DOHH2 (cell line): ENCODE results near the gene TCFL5.

Experiments
- H3F3A ChIP-seq: fragments of 200-600 bp; sonication (generic), shearing (Covaris generic); 2 replicates; pipeline ENCODE4 v1.6.0; 2016; ENCODE audit warnings: antibody characterized with exemption, mild to moderate bottlenecking; ENCODE audit not compliant: control insufficient read depth, insufficient read depth
- H3K27ac ChIP-seq: fragments of 200-600 bp; sonication (generic); 2 replicates; pipeline ENCODE4 v1.5.1; 2014; ENCODE audit warnings: low read depth, mild to moderate bottlenecking, low read length, moderate library complexity
- H3K27me3 ChIP-seq: fragments of 200-600 bp; sonication (generic); 2 replicates; pipeline ENCODE4 v1.6.1; 2014; ENCODE audit warnings: mild to moderate bottlenecking, low read length, mixed read lengths; ENCODE audit not compliant: control insufficient read depth
- H3K36me3 ChIP-seq: fragments of 200-600 bp; sonication (generic); 2 replicates; pipeline ENCODE4 v1.6.1; 2014; ENCODE audit warnings: mild to moderate bottlenecking, low read length, moderate library complexity, mixed read lengths; ENCODE audit not compliant: control insufficient read depth
- H3K4me1 ChIP-seq: fragments of 200-600 bp; sonication (generic); 2 replicates; pipeline ENCODE4 v1.6.1; 2014; ENCODE audit warnings: mild to moderate bottlenecking, low read length, mixed read lengths; ENCODE audit not compliant: control insufficient read depth
- H3K4me2 ChIP-seq: fragments of 200-600 bp; sonication (generic); 2 replicates; pipeline ENCODE4 v1.6.0; 2014; ENCODE audit warnings: mild to moderate bottlenecking, low read length, moderate library complexity
- H3K4me3 ChIP-seq: fragments of 200-600 bp; sonication (generic); 2 replicates; pipeline ENCODE4 v1.5.1; 2014; ENCODE audit warnings: mild to moderate bottlenecking, low read length, mixed read lengths
- H3K79me2 ChIP-seq: fragments of 200-600 bp; sonication (generic); 2 replicates; pipeline ENCODE4 v1.6.1; 2014; ENCODE audit warnings: mild to moderate bottlenecking, low read length, mixed read lengths; ENCODE audit not compliant: control insufficient read depth
- H3K9me2 ChIP-seq: fragments of 200-600 bp; sonication (generic); replicated peaks from 2 replicates; pipeline ENCODE4 v1.6.1; 2014; ENCODE audit warnings: mild to moderate bottlenecking, low read length, mixed read lengths; ENCODE audit not compliant: control insufficient read depth
- H3K9me3 ChIP-seq: fragments of 200-600 bp; sonication (generic); 2 replicates; pipeline ENCODE4 v1.6.1; 2014; ENCODE audit warnings: antibody characterized with exemption, low read length, mixed read lengths; ENCODE audit not compliant: control insufficient read depth, insufficient read depth
- H4K20me1 ChIP-seq: fragments of 200-600 bp; sonication (generic); 2 replicates; pipeline ENCODE4 v1.6.0; 2014; ENCODE audit warnings: low read depth, mild to moderate bottlenecking, antibody characterized with exemption, low read length, moderate library complexity; ENCODE audit not compliant: control insufficient read depth, insufficient read depth
- EZH2phosphoT487 ChIP-seq: fragments of 200-600 bp; sonication (generic); IDR thresholded peaks from 2 replicates; pipeline ENCODE4 v1.6.1; 2017; ENCODE audit warnings: borderline replicate concordance, mild to moderate bottlenecking, antibody characterized with exemption, low read length, moderate library complexity, mixed read lengths
- TF ChIP-seq, protein P1 (sequence below): fragments of 200-600 bp; sonication (generic); IDR thresholded peaks from one replicate; pipeline ENCODE4 v1.5.1; 2014; ENCODE audit warnings: antibody characterized with exemption, mild to moderate bottlenecking, low read depth, low read length; ENCODE audit not compliant: poor library complexity, severe bottlenecking

TCFL5 gene

DNA sequence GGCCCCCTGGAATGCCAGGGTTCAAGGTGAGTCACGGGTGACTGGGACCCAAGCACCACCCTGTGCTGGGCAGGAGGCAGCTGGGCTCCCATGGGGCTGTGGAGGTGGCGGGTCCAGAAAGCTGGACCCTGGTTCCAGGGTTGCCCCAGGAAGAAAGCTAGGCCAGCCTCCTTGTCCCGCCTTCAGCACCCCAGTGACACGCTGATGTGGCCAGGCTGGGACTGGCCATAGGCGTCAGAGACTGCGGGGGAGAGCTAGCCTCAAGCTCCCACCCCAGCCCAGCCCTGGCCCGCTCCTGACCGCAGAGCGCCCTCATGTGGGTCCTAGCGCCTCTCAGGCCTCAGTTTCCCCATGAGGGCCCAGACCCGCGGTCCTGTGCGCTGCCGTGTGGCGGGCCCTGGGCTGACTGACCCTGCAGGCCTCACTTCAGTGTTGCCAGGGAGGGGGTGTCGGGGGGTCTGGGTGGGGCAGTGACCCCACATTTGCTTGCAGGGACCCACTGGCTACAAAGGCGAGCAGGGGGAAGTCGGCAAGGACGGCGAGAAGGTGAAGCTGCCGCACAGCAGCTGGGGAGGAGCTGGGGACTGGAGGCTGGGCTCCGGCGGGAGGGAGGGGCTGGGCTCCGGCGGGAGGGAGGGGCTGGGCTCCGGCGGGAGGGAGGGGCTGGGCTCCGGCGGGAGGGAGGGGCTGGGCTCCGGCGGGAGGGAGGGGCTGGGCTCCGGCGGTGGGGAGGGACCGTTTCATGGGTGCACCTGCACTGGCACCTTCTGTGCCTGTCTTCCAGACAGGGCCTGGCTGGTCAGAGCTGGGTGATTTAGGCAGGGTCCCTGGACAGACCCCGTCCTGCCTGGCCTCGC lies 36.9 kb downstream of the TCFL5 start:
- Histone ChIP-seq H3K4me1 (peaks cover 19% of the 10 kb centered on the region), H3K9me2 (no peaks in the 10 kb centered on the region), H4K20me1 (no peaks in the 10 kb centered on the region), H3K79me2 (no peaks in the 10 kb centered on the region), H3F3A (peaks cover 3% of the 10 kb centered on the region; the same call in 1 of the 2 replicates), H3K4me2 (peak overlapping the region; percentile 70), H3K9me3 (no peaks in the 10 kb centered on the region), H3K27me3 (peaks cover 11% of the 10 kb centered on the region), H3K4me3 (peak overlapping the region; percentile 46), H3K36me3 (no peaks in the 10 kb centered on the region), H3K27ac (no peak overlapping the region)
- TF ChIP-seq, protein P1, sequence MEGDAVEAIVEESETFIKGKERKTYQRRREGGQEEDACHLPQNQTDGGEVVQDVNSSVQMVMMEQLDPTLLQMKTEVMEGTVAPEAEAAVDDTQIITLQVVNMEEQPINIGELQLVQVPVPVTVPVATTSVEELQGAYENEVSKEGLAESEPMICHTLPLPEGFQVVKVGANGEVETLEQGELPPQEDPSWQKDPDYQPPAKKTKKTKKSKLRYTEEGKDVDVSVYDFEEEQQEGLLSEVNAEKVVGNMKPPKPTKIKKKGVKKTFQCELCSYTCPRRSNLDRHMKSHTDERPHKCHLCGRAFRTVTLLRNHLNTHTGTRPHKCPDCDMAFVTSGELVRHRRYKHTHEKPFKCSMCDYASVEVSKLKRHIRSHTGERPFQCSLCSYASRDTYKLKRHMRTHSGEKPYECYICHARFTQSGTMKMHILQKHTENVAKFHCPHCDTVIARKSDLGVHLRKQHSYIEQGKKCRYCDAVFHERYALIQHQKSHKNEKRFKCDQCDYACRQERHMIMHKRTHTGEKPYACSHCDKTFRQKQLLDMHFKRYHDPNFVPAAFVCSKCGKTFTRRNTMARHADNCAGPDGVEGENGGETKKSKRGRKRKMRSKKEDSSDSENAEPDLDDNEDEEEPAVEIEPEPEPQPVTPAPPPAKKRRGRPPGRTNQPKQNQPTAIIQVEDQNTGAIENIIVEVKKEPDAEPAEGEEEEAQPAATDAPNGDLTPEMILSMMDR = no peak
- TF ChIP-seq EZH2phosphoT487 = no peak

DNA sequence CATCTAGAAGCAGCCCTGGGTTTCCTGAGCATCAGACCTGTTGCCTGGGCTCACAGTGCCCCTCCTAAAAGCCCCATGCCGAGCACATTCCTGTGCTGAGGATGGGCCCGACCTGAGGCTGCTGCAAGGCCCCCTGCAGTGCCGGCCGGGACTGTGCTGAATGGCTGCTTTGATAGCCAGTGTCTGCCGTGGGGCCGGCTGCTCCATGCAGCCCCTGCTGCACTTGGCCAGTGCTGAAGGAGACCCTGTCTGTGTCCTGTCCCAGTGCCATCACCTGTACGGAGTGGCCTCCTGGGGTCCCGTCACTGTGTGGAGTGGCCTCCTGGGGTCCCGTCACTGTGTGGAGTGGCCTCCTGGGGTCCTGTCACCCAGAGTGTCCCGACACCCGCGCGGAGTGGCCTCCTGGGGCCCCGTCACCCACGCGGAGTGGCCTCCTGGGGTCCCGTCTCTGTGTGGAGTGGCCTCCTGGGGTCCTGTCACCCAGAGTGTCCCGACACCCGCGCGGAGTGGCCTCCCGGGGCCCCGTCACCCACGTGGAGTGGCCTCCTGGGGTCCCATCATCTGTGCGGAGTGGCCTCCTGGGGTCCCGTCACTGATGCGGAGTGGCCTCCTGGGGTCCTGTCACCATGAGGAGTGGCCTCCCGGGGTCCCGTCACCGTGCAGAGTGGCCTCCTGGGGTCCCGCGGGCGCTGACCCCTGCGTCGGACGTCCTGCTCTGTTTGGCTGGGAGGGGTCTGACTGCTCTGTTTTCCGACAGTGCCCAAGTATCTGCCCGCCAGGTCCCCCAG lies 37.7 kb downstream of the TCFL5 start:
- H3K9me3 ChIP-seq = no peaks in the 10 kb centered on the region
- H3K27ac ChIP-seq = no peak overlapping the region

DNA sequence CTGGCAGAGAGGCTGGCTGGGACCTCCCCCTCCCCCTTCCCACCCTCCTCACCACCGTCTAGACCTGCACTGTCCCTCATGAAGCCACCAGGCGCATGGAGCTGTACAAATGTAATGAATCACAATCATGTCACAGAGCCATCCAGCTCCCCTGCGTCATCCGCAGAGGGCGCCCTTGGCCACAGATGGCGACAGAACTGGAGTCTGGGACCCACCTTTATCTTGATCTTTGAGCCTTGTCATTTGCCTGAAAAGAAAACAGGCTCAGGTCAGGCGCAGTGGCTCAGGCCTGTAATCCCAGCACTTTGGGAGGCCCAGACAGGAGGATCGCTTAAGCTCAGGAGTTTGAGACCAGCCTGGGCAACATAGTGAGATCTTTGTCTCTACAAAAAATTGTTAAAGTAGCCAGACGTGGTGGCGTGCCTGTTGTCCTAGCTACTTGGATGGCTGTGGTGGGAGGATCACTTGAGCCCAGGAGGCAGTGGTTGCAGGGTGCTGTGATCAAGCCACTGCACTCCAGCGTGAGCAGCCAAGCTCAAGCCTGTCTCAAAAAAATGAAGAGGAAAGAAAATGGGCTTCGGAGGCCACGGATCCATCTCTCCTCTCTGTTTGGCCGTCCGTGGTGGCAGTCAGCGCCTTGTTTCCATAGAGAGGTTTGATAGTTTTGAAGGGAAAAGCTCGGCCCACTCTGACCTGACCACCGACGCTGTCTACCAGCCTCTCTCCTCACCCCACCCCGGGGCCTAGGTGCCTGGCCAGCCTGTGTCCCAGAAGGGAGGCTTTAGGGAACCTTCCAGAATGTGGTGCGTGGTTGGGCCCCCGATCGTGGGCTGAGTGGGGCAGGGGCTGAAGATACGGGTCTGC lies 38.6 kb downstream of the TCFL5 start:
- Histone ChIP-seq H3K9me3 (no peaks in the 10 kb centered on the region), H3K4me2 (no peak overlapping the region), H4K20me1 (no peaks in the 10 kb centered on the region), H3K4me3 (no peak overlapping the region), H3K4me1 (peaks cover 19% of the 10 kb centered on the region), H3F3A (peaks cover 3% of the 10 kb centered on the region; the same call in 1 of the 2 replicates), H3K9me2 (no peaks in the 10 kb centered on the region), H3K27me3 (peaks cover 26% of the 10 kb centered on the region), H3K79me2 (no peaks in the 10 kb centered on the region), H3K27ac (no peak overlapping the region), H3K36me3 (no peaks in the 10 kb centered on the region)
- TF ChIP-seq, protein P1 = peak; percentile 86
- TF ChIP-seq EZH2phosphoT487 = no peak

More for the DNA sequence above, 37.7 kb downstream of the TCFL5 start:
- Histone ChIP-seq H3K27me3 (peaks cover 18% of the 10 kb centered on the region), H3K9me2 (no peaks in the 10 kb centered on the region), H3F3A (peaks cover 3% of the 10 kb centered on the region; the same call in 1 of the 2 replicates), H3K4me3 (no peak overlapping the region), H3K79me2 (no peaks in the 10 kb centered on the region), H3K4me2 (peak overlapping the region; percentile 70), H3K4me1 (peaks cover 19% of the 10 kb centered on the region), H4K20me1 (no peaks in the 10 kb centered on the region), H3K36me3 (no peaks in the 10 kb centered on the region)
- no peak for TF ChIP-seq EZH2phosphoT487
- TF ChIP-seq, protein P1 = no peak
